Neural progenitor cell (in vitro differentiated cells): Measurements from ENCODE around the gene PAPOLB. TPM values are rescaled to one million over a fixed set of nuclear protein-coding genes. Genes with fewer than 3 reads are reported as not detected.

Source experiments
- DNase-seq: peaks from one replicate; pipeline ENCODE4 v3.0.0-alpha.2; 2016; ENCODE audit warnings: low spot score
- H2AFZ ChIP-seq: fragments of 200-600 bp; sonication (generic); replicated peaks from 2 replicates; pipeline ENCODE4 v1.6.1; 2016; ENCODE audit warnings: antibody characterized with exemption
- H3F3A ChIP-seq: fragments of 200-600 bp; sonication (generic); 2 replicates; pipeline ENCODE4 v1.6.1; 2016; ENCODE audit warnings: antibody characterized with exemption, low read depth
- H3K27ac ChIP-seq: fragments of 200-600 bp; sonication (generic); 2 replicates; pipeline ENCODE4 v1.5.1; 2016; ENCODE audit warnings: mild to moderate bottlenecking
- H3K27me3 ChIP-seq: fragments of 200-600 bp; sonication (generic); 2 replicates; pipeline ENCODE4 v1.6.1; 2016; ENCODE audit warnings: mild to moderate bottlenecking, moderate library complexity
- H3K36me3 ChIP-seq: fragments of 200-600 bp; sonication (generic); 2 replicates; pipeline ENCODE4 v1.5.1; 2016
- H3K4me1 ChIP-seq: fragments of 200-600 bp; sonication (generic); 2 replicates; pipeline ENCODE4 v1.6.1; 2016; ENCODE audit warnings: mixed run types
- H3K4me2 ChIP-seq: fragments of 200-600 bp; sonication (generic); 2 replicates; pipeline ENCODE4 v1.6.1; 2016
- H3K4me3 ChIP-seq: fragments of 200-600 bp; sonication (generic); 2 replicates; pipeline ENCODE4 v1.5.1; 2016
- H3K79me2 ChIP-seq: fragments of 200-600 bp; sonication (generic); 2 replicates; pipeline ENCODE4 v1.6.1; 2016; ENCODE audit warnings: low read depth
- H3K9ac ChIP-seq: fragments of 200-600 bp; sonication (generic); 2 replicates; pipeline ENCODE4 v1.6.1; 2016
- H3K9me3 ChIP-seq: fragments of 200-600 bp; sonication (generic); 2 replicates; pipeline ENCODE4 v1.5.1; 2016; ENCODE audit warnings: low read depth
- H4K20me1 ChIP-seq: fragments of 200-600 bp; sonication (generic); 2 replicates; pipeline ENCODE4 v1.6.1; 2016; ENCODE audit warnings: low read depth
- H3K27ac Mint-ChIP-seq: 3 replicates; pipeline ENCODE4 v1.8.0; 2021; ENCODE audit warnings: mixed read lengths
- H3K27me3 Mint-ChIP-seq: 2 replicates; pipeline ENCODE4 v1.8.0; 2022; ENCODE audit warnings: low read depth, mild to moderate bottlenecking, inconsistent platforms, moderate library complexity, mixed read lengths; ENCODE audit not compliant: insufficient read depth
- H3K36me3 Mint-ChIP-seq: 3 replicates; pipeline ENCODE4 v1.8.0; 2021; ENCODE audit warnings: mixed read lengths
- H3K4me1 Mint-ChIP-seq: 3 replicates; pipeline ENCODE4 v1.8.0; 2021; ENCODE audit warnings: mixed read lengths
- H3K4me3 Mint-ChIP-seq: 3 replicates; pipeline ENCODE4 v1.8.0; 2021; ENCODE audit warnings: mild to moderate bottlenecking, moderate library complexity, mixed read lengths
- H3K9me3 Mint-ChIP-seq: 3 replicates; pipeline ENCODE4 v1.8.0; 2020; ENCODE audit warnings: mixed read lengths
- EZH2 ChIP-seq: fragments of 200-600 bp; sonication (generic); IDR thresholded peaks from 2 replicates; pipeline ENCODE4 v1.6.1; 2017; ENCODE audit warnings: antibody characterized with exemption, mild to moderate bottlenecking, moderate library complexity
- EZH2phosphoT487 ChIP-seq: fragments of 200-600 bp; sonication (generic); IDR thresholded peaks from 2 replicates; pipeline ENCODE4 v1.6.1; 2017; ENCODE audit warnings: antibody characterized with exemption
- total RNA-seq: library from RNA; depleted of rRNA; stranded (reverse); fragments of >200 nt; gene quantifications from 2 replicates; pipeline ENCODE4 v1.2.3, GENCODE V29; 2015; ENCODE audit warnings: low replicate concordance
- TF ChIP-seq, protein P1 (sequence below): fragments of 200-600 bp; sonication (generic); IDR thresholded peaks from 2 replicates; pipeline ENCODE4 v1.5.1; 2017; ENCODE audit warnings: antibody characterized with exemption, mild to moderate bottlenecking

The PAPOLB gene
- total RNA-seq, 1 donor from 2014 or later: not detected

DNA sequence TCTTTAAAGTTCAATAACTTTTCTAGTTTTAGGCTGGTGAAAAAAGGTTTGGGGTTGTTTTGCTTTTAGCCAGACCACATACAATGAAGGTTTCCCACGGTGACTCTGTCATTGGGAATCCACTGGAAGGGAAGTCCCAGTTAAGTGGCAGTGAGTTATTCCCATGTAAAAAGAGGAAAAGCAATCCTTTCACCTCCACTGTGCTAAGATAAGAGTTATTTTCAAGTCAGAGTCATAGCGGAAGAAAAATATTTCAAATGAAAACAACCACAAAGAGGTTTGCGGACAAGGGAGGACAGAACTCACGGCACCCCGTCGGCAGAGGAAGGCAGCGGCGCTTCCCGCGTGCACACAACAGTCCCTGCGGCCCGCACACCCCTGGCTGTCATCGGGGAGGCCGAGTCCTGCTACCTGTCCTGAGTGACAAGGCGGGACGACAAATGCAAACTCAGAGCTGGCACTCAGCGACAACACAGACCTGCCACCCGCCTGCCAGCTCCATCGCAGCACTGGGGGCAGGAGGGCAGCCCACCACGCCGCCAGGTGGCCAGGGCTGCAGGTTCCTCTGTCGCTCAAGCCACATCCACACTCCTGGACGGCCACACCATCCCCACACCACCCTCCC, 9.3 kb upstream of the PAPOLB start:
- Histone ChIP-seq H3K36me3 (no peaks in the 10 kb centered on the region), H3K27me3 (no peaks in the 10 kb centered on the region), H3K27ac (no peak overlapping the region), H3K9me3 (no peaks in the 10 kb centered on the region), H4K20me1 (no peaks in the 10 kb centered on the region), H3K79me2 (no peaks in the 10 kb centered on the region), H3K4me2 (no peak overlapping the region), H2AFZ (no peak overlapping the region), H3K4me1 (no peaks in the 10 kb centered on the region), H3K9ac (no peak overlapping the region), H3K4me3 (no peak overlapping the region), H3F3A (no peaks in the 10 kb centered on the region)
- H3K9me3 Mint-ChIP-seq: peaks cover 23% of the 10 kb centered on the region
- H3K27me3 Mint-ChIP-seq: peaks cover 6% of the 10 kb centered on the region
- H3K27ac Mint-ChIP-seq: no peak overlapping the region
- TF ChIP-seq EZH2phosphoT487 (no peak), EZH2 (no peak)
- TF ChIP-seq, protein P1, sequence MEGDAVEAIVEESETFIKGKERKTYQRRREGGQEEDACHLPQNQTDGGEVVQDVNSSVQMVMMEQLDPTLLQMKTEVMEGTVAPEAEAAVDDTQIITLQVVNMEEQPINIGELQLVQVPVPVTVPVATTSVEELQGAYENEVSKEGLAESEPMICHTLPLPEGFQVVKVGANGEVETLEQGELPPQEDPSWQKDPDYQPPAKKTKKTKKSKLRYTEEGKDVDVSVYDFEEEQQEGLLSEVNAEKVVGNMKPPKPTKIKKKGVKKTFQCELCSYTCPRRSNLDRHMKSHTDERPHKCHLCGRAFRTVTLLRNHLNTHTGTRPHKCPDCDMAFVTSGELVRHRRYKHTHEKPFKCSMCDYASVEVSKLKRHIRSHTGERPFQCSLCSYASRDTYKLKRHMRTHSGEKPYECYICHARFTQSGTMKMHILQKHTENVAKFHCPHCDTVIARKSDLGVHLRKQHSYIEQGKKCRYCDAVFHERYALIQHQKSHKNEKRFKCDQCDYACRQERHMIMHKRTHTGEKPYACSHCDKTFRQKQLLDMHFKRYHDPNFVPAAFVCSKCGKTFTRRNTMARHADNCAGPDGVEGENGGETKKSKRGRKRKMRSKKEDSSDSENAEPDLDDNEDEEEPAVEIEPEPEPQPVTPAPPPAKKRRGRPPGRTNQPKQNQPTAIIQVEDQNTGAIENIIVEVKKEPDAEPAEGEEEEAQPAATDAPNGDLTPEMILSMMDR: no peak
- no peak for DNase-seq
- no peak overlapping the region for H3K4me3 Mint-ChIP-seq
- peaks cover 5% of the 10 kb centered on the region for H3K4me1 Mint-ChIP-seq
- peaks cover 31% of the 10 kb centered on the region for H3K36me3 Mint-ChIP-seq

DNA sequence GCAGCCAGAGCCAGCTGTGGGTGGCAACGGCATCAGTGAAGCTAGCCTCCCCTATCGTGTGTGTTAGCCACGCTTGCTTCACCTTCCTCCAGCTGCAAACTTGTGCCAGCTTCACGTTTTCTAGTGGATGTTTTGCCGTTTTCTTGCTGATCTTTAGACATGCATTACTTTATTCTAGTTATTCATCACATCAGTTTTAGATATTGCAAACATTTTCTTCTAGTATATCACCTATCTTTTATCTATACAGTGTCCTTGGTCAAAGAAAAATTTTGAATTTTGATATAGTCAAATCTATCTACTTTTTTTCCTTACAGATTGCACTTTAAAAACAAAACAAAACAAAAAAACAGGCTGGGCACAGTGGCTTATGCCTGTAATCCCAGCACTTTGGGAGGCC, 6.7 kb upstream of the PAPOLB start:
- Mint-ChIP-seq H3K36me3 (peaks cover 46% of the 10 kb centered on the region), H3K27me3 (peaks cover 6% of the 10 kb centered on the region), H3K9me3 (peaks cover 38% of the 10 kb centered on the region), H3K27ac (no peak overlapping the region), H3K4me1 (peaks cover 5% of the 10 kb centered on the region), H3K4me3 (no peak overlapping the region)
- Histone ChIP-seq H3K27me3 (no peaks in the 10 kb centered on the region), H3K4me1 (no peaks in the 10 kb centered on the region), H3K9ac (no peak overlapping the region), H3K4me3 (no peak overlapping the region), H4K20me1 (no peaks in the 10 kb centered on the region), H3F3A (no peaks in the 10 kb centered on the region), H3K36me3 (no peaks in the 10 kb centered on the region), H3K27ac (no peak overlapping the region), H2AFZ (no peak overlapping the region), H3K9me3 (no peaks in the 10 kb centered on the region), H3K4me2 (no peak overlapping the region), H3K79me2 (no peaks in the 10 kb centered on the region)
- TF ChIP-seq EZH2 (no peak), EZH2phosphoT487 (no peak)
- TF ChIP-seq, protein P1: no peak
- no peak for DNase-seq

DNA sequence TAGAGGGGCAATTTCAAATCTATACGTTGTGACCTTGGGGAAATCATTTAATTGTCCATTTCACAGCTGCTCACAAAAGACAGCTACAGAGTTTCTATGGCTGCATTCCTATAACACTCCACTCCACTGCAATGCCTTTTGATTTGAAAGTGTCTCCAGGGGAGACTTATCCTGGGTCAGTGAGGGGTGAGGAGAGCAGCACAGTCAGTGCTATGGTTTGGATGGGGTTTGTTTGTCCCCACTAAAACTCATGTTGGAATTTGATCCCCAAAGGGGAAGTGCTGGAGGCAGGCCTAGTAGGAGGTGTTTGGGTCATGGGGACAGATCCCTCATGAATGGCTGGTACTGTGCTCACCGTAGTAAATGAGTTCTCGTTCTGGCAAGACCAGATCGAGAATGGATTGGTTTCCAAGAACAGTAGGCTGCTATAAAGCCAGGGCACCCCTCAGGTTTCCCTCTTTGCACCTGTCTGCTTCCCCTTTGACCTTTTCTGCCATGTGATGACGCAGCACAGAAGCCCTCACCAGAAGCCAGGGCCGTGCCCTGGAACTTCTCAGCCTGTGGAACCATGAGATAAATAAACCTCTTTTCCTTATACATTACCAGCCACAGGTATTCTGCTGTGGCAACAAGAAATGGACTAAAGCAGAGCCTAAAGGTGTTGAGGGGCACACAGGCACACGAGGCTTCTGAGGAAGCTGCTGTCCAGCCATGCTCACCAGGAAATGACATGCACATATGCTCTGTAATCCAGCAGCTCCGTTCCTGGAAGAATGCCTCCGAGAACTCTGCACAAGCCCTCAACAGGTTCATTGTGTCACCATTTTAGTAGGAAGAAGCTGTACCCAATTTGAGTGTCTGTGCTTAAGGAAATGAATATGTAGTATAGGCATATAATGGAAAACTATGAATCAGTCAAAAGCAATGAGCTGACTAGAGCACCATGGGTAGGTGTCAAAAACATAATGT, 5.0 kb upstream of the PAPOLB start:
- Histone ChIP-seq H2AFZ (no peak overlapping the region), H3K9me3 (no peaks in the 10 kb centered on the region), H3K36me3 (no peaks in the 10 kb centered on the region), H3K27ac (no peak overlapping the region), H3K9ac (no peak overlapping the region), H3K79me2 (no peaks in the 10 kb centered on the region), H3K4me2 (no peak overlapping the region), H3K27me3 (no peaks in the 10 kb centered on the region), H3K4me1 (no peaks in the 10 kb centered on the region), H3F3A (no peaks in the 10 kb centered on the region), H4K20me1 (no peaks in the 10 kb centered on the region), H3K4me3 (no peak overlapping the region)
- TF ChIP-seq, protein P1: no peak
- TF ChIP-seq EZH2 (no peak), EZH2phosphoT487 (no peak)
- Mint-ChIP-seq H3K27ac (peak overlapping the region; percentile 79), H3K27me3 (peaks cover 8% of the 10 kb centered on the region), H3K4me1 (peaks cover 2% of the 10 kb centered on the region), H3K9me3 (peaks cover 51% of the 10 kb centered on the region), H3K4me3 (no peak overlapping the region), H3K36me3 (peaks cover 51% of the 10 kb centered on the region)
- DNase-seq: no peak
